SH-SY5Y (cell line): ENCODE data around the gene AMOTL2.

Experiments
- GATA2 ChIP-seq: IDR thresholded peaks from 2 replicates; pipeline ENCODE4 v1.6.1; 2011; ENCODE audit warnings: mild to moderate bottlenecking, low read depth, low read length
- GATA3 ChIP-seq: IDR thresholded peaks from 2 replicates; pipeline ENCODE4 v1.6.1; 2011; ENCODE audit warnings: low read depth, mild to moderate bottlenecking, low read length, moderate library complexity

- TF ChIP-seq GATA2, result no peak
- TF ChIP-seq GATA3, result no peak
Observed at GRCh38 chr3:134336587-134336986, 37.7 kb downstream of the AMOTL2 start.
